BE2C (cell line): Measurements from ENCODE around the gene CSNK2B.

Source experiments
- DNase-seq: peaks from one replicate; pipeline ENCODE4 v3.0.0-alpha.2; 2020
- H3K27me3 ChIP-seq: fragments of 250-450 bp; sonication (Bioruptor Pico); 2 replicates; pipeline ENCODE4 v1.5.1; 2020; ENCODE audit warnings: mild to moderate bottlenecking
- H3K36me3 ChIP-seq: fragments of 250-450 bp; sonication (Bioruptor Pico); 2 replicates; pipeline ENCODE4 v1.5.1; 2020; ENCODE audit warnings: mild to moderate bottlenecking
- H3K4me1 ChIP-seq: fragments of 250-450 bp; sonication (Bioruptor Pico); 2 replicates; pipeline ENCODE4 v1.5.1; 2020
- H3K4me3 ChIP-seq: 2 replicates; pipeline ENCODE4 v1.5.1; 2011; ENCODE audit warnings: low read depth, low read length
- H3K9me3 ChIP-seq: fragments of 250-450 bp; sonication (Bioruptor Pico); 2 replicates; pipeline ENCODE4 v1.5.1; 2020
- TF ChIP-seq, protein P1 (sequence below): IDR thresholded peaks from 2 replicates; pipeline ENCODE4 v1.5.1; 2012; ENCODE audit warnings: mild to moderate bottlenecking, low read depth, low read length

Gene CSNK2B

DNA sequence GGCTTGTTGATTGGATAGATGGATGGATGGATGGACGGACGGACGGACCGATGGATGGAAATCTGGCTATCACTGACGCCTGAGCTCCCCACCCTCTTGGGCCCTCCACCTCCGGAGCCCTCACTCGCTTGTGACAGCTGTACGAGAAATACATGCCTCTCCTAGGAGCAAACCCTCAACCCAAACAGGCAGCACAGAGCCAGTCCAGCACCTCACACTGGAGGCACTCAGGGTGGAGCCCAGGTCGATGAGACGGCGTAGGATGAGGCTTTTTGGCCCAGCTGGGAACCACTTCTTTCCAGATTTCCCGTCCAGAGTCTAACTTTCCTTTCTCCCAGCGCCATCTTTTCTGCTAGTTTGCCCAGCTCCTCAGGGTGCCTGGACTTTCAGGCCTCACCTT lies 17.7 kb downstream of the CSNK2B start:
- no peak for DNase-seq
- no peaks in the 10 kb centered on the region for H3K27me3 ChIP-seq
- no peaks in the 10 kb centered on the region for H3K36me3 ChIP-seq
- no peaks in the 10 kb centered on the region for H3K9me3 ChIP-seq
- no peaks in the 10 kb centered on the region for H3K4me1 ChIP-seq
- no peak overlapping the region for H3K4me3 ChIP-seq
- TF ChIP-seq, protein P1, sequence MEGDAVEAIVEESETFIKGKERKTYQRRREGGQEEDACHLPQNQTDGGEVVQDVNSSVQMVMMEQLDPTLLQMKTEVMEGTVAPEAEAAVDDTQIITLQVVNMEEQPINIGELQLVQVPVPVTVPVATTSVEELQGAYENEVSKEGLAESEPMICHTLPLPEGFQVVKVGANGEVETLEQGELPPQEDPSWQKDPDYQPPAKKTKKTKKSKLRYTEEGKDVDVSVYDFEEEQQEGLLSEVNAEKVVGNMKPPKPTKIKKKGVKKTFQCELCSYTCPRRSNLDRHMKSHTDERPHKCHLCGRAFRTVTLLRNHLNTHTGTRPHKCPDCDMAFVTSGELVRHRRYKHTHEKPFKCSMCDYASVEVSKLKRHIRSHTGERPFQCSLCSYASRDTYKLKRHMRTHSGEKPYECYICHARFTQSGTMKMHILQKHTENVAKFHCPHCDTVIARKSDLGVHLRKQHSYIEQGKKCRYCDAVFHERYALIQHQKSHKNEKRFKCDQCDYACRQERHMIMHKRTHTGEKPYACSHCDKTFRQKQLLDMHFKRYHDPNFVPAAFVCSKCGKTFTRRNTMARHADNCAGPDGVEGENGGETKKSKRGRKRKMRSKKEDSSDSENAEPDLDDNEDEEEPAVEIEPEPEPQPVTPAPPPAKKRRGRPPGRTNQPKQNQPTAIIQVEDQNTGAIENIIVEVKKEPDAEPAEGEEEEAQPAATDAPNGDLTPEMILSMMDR = no peak

DNA sequence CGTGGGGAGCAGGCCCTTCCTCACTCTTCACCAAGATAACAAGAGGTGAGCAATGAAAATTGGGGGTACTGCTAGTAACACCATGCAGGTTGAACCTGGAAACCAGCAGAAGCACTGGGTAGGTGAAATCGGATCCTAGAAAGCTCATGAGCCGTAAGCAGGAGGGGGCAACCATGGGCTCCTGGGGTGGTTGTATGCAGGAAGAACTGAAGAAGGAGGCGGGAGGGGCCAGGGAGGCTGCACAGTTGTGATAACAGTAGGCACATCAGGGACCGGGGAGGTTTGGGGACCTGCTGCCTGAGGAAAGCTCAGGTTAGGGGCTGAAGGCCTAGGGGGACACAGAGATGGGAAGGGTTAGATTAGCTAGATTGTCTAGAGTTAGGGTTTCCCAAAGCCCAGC lies 20.6 kb downstream of the CSNK2B start:
- H3K4me3 ChIP-seq = no peak overlapping the region
- DNase-seq = no peak
- H3K27me3 ChIP-seq = no peaks in the 10 kb centered on the region
- TF ChIP-seq, protein P1 = no peak
- H3K9me3 ChIP-seq = no peaks in the 10 kb centered on the region
- no peaks in the 10 kb centered on the region for H3K36me3 ChIP-seq
- H3K4me1 ChIP-seq = no peaks in the 10 kb centered on the region

DNA sequence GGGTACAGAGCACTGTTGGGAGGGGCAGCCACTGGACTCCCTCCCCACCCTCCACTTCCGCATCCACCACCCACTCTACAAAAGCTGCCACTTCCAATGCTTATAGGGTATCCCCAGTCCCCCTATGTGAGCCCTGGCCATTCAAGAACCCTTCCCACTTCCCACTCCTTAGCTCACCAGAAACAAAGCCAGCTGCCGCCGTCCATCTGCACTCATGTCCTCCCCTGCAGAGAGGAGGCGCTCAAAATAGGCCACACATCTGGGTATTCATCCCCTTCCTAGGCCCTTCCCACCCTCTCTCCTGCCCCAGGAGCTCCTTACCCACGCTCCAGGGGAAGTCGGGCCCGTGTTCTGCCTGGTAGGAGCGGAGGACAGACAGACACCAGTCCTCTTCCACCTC lies 21.4 kb downstream of the CSNK2B start:
- Histone ChIP-seq H3K4me3 (no peak overlapping the region), H3K9me3 (no peaks in the 10 kb centered on the region), H3K27me3 (no peaks in the 10 kb centered on the region), H3K4me1 (no peaks in the 10 kb centered on the region), H3K36me3 (no peaks in the 10 kb centered on the region)
- no peak for DNase-seq
- TF ChIP-seq, protein P1 = no peak

DNA sequence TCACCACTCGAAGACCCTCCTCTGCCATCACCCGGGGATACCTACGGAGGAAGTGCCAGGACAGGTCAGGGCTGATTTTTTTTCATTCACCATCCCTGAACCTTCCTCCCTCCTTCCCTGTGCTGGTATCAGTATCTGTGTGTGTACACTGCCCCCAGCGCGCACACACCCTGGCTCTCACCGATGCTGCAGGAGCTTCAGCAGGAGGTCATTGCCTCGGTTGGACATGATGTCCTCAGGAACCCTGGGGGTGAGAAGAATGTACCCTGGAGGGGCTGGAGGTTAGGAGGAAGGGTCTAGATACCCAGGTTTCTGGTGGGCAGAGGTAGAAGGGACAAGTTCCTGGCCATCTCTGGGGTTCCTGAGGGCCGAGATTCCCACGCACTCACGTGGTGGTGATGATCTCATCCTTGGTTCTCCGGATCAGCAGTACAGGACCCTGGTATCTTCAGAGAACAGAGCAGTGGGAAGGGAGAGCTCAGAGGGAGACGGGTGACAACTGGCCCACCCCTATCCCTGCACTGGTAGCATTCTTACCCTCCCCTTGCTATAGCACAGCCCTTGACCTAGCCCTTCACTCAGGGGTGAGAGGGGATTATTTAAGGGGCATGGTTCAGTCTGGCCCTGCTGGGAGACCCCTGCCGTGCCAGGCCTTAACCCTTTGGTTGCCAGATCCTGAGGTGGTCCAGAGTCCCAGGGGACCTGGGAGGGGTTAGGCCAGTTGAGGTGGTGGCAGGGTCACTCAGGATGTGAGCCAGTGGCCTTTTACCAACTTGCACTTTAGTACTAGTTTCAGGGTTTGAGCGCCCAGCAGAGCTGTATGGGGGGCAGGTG lies 22.2 kb downstream of the CSNK2B start:
- no peaks in the 10 kb centered on the region for H3K4me1 ChIP-seq
- no peaks in the 10 kb centered on the region for H3K27me3 ChIP-seq
- TF ChIP-seq, protein P1 = no peak
- H3K4me3 ChIP-seq = no peak overlapping the region
- DNase-seq = no peak
- no peaks in the 10 kb centered on the region for H3K36me3 ChIP-seq
- H3K9me3 ChIP-seq = no peaks in the 10 kb centered on the region

DNA sequence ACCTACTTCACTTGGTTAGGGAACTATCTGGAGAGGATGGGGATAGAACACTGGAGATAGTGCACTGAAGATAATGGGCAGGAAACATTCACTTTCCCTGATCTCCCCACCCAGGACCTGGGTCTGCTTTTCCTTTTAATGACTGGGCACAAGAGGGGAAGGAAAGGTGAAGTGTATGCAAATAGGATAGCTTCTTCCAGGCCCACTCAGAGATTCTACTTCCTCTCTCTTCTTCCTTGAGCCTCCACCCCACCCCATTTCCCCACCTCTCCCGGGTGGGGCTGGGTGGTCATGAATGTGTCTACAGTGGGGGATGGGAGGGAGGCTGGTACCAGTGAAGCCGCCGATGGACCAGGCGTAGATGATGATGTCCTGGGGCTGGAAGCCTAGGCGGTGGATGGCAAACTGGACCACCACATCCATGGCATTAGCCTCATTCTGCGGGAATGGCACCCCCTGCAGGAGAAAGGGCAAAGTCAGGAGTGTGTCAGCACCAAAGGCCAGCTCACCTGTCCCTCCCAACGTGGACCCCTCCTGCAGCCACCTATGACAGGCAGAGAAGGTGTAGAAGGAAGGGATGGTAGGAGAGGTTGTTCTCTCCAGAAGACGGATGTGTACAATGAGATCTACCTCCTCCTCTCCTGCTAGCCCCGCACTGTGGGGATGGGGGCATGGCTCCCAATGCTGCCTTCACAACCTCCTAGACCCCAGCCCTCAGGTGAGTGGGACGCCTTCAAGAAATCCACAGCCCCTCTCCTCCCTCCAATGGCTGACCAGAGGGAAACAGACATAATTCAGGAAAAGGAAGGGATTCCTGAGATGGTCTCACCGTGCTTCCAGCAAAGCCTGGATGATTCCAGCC lies 23.6 kb downstream of the CSNK2B start:
- TF ChIP-seq, protein P1 = peak; percentile 51
- Histone ChIP-seq H3K27me3 (no peaks in the 10 kb centered on the region), H3K4me3 (no peak overlapping the region), H3K4me1 (no peaks in the 10 kb centered on the region), H3K36me3 (no peaks in the 10 kb centered on the region), H3K9me3 (no peaks in the 10 kb centered on the region)
- DNase-seq = peak; percentile 24
